Ovary (tissue), 9 donors: ENCODE results near the gene SLC45A3. TPM values are rescaled to one million over a fixed set of nuclear protein-coding genes. Genes with fewer than 3 reads are reported as not detected.

ENCODE experiments used
- DNase-seq, 5 donors: peaks; one replicate each; pipeline ENCODE4 v3.0.0-alpha.2; 2019 to 2020
- H3K27ac ChIP-seq, 2 donors: fragments of 200-600 bp; one replicate each; pipeline versions ENCODE4 v1.5.1 to v1.8.0; 2019 to 2022
- H3K27me3 ChIP-seq: fragments of 200-600 bp; one replicate; pipeline ENCODE4 v1.8.0; 2022
- H3K36me3 ChIP-seq: fragments of 200-600 bp; sonication (generic); one replicate; pipeline ENCODE4 v1.5.1; 2019
- H3K4me1 ChIP-seq: one replicate; pipeline ENCODE4 v1.8.1; 2013; ENCODE audit warnings: mild to moderate bottlenecking, moderate library complexity; ENCODE audit not compliant: insufficient read depth
- H3K4me3 ChIP-seq: fragments of 200-600 bp; sonication (generic); one replicate; pipeline ENCODE4 v1.5.1; 2017
- H3K9me3 ChIP-seq, 2 donors: fragments of 200-600 bp in 1 of 2; sonication (generic) in 1 of 2; one replicate each; pipeline versions ENCODE4 v1.5.1 to v1.8.1; 2013 to 2019; ENCODE audit warnings: mild to moderate bottlenecking in 1 of 2, moderate library complexity in 1 of 2
- CTCF ChIP-seq, 3 donors: fragments of 450-650 bp in 2 of 3; fragments of 200-600 bp in 1 of 3; IDR thresholded peaks; one replicate each; pipeline versions ENCODE4 v1.5.1 to v1.8.0; 2016 to 2022; ENCODE audit warnings: antibody characterized with exemption in 3 of 3, mild to moderate bottlenecking in 1 of 3
- EP300 ChIP-seq: sonication (generic); formaldehyde crosslinking; IDR thresholded peaks from one replicate; pipeline ENCODE4 v1.6.1; 2017; ENCODE audit warnings: antibody characterized with exemption
- POLR2A ChIP-seq: fragments of 450-650 bp; IDR thresholded peaks from one replicate; pipeline ENCODE4 v1.6.1; 2017; ENCODE audit warnings: antibody characterized with exemption, mild to moderate bottlenecking, moderate library complexity
- WGBS, 3 donors: extraction: QIAGEN DNeasy Blood & Tissue Kit in 1 of 3; methylation state at CpG; one replicate each; pipeline versions ENCODE4 v1.1.5 to v1.1.7; 2013 to 2017; 5-methylcytosine and 5-hydroxymethylcytosine counted together
- intact Hi-C, 4 donors: fragments of 100-400 bp; cut with DNase I; formaldehyde crosslinking; loops; one replicate each; pipeline versions ENCODE4 v1.11.0 to v1.15.1; 2022 to 2023
- polyA plus RNA-seq, 2 donors: library from polyadenylated mRNA; stranded (reverse); fragments of 200-250 nt in 1 of 2; fragments of 350-450 nt in 1 of 2; fragmentation: Illumina TruSeq in 1 of 2; extraction: RNeasy Lipid Tissue Mini Kit (QIAGEN cat#74804) in 1 of 2; gene quantifications; one replicate each; pipeline ENCODE4 v1.2.3, GENCODE V29; 2013 to 2014
- small RNA-seq: library from RNA; depleted of rRNA; stranded (forward); fragments of <200 nt; gene quantifications from one replicate; pipeline ENCODE3, GENCODE V24; 2016
- total RNA-seq, 7 donors: library from RNA; depleted of rRNA in 2 of 7; stranded (reverse); fragments of >200 nt in 2 of 7; fragmentation: NEBNext Ultra II Directional in 3 of 7; extraction: Animal tissue kit (Norgen Biotek cat#: 25700) in 3 of 7; gene quantifications; one replicate each; pipeline versions ENCODE4 v1.1.0 to v1.2.4, GENCODE V29; 2016 to 2023
- donor health status: DM: no; HTN: no; CAD: no; lungs with moderate emphysema.
- donor health status: DM: no; HTN: no; CAD: no.
- donor health status: Bipolar disorder and iron deficiency.
- donor health status: DM: yes; HTN: yes; CAD: no.
- donor health status: DM: no; HTN: no; CAD: no.
- donor health status: DM: yes; HTN: yes; CAD: no.

SLC45A3 gene
- total and polyA plus RNA-seq, 9 donors, result 1.5 to 9.5 (median 5.1) TPM

GRCh38 chr1:205612104-205612503 is 68.2 kb downstream of the SLC45A3 start:
- Histone ChIP-seq H3K9me3 (no peaks in the 10 kb centered on the region), H3K27me3 (no peaks in the 10 kb centered on the region), H3K4me3 (no peak overlapping the region), H3K4me1 (no peaks in the 10 kb centered on the region), H3K27ac (no peak overlapping the region), H3K36me3 (no peaks in the 10 kb centered on the region)
- intact Hi-C loops, result no loop called here
- DNase-seq, result no peak
- 92 to 95% (median 94%) methylated on average over 3 of the region's 3 CpGs for WGBS, 3 donors
- TF ChIP-seq CTCF (IDR thresholded peaks at IDR 0.05) (no peak), POLR2A (no peak), EP300 (no peak)

- H3K27ac ChIP-seq, result no peak overlapping the region
- intact Hi-C loops, result no loop called here
- H3K27me3 ChIP-seq, result no peaks in the 10 kb centered on the region
- DNase-seq, result no peak
- no peaks in the 10 kb centered on the region for H3K36me3 ChIP-seq
- WGBS, 3 donors, result 73 to 88% (median 85%) methylated on average over 3 of the region's 3 CpGs
- TF ChIP-seq POLR2A (no peak), EP300 (no peak), CTCF (IDR thresholded peaks at IDR 0.05) (no peak)
- no peaks in the 10 kb centered on the region for H3K9me3 ChIP-seq
- H3K4me1 ChIP-seq, result no peaks in the 10 kb centered on the region
- no peak overlapping the region for H3K4me3 ChIP-seq
Observed at GRCh38 chr1:205610901-205611466, 69.3 kb downstream of the SLC45A3 start.

DNA sequence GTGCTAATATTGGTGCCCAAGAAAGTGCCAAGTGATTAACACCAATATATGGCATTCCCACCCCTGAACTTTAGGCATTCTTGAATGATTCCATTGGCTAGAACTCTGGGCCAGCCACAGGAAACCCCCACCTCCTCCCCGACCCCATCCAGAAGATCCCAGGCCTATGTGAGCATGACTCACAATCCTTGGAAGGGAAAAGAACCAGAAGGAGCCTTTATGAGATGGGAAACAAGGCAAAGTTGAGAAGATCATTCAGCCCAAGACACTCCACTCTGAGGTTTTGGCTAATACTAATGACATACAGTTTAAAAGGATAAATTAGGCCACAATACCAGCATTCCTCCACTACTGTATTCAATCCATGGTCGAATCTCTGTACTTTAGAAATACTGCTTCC is 70.3 kb downstream of the SLC45A3 start:
- no peak for DNase-seq
- Histone ChIP-seq H3K27me3 (no peaks in the 10 kb centered on the region), H3K36me3 (no peaks in the 10 kb centered on the region), H3K27ac (no peak overlapping the region), H3K9me3 (no peaks in the 10 kb centered on the region), H3K4me3 (no peak overlapping the region), H3K4me1 (peaks cover 3% of the 10 kb centered on the region)
- intact Hi-C loops, result no loop called here
- TF ChIP-seq CTCF (IDR thresholded peaks at IDR 0.05) (no peak), POLR2A (no peak), EP300 (no peak)
- WGBS, 3 donors, result 45 to 46% (median 45%) methylated on average over 2 of the region's 2 CpGs

Small RNA genes lying within 50 kb of the gene (small RNA-seq; reads per million reads assigned to genes)
- gene RF00017, result not detected

Other genes starting within 250 kb of the SLC45A3 start
- gene BLACAT1, start 224.5 kb downstream of the SLC45A3 start, total RNA-seq, result 1 to 10 TPM in 3 of 7 donors, under 1 TPM in 4; 0.08 to 2.1 (median 0.60) TPM
- under 1 TPM; 0.15 to 0.30 TPM for gene BLACAT1, start 224.5 kb downstream of the SLC45A3 start, polyA plus RNA-seq
- gene CDK18, start 175.8 kb downstream of the SLC45A3 start, total RNA-seq, result 10 to 100 TPM; 11.0 to 31.5 (median 19.6) TPM
- 10 to 100 TPM in 1 of 2 donors, 1 to 10 TPM in 1; 6.3 to 13.3 TPM for gene CDK18, start 175.8 kb downstream of the SLC45A3 start, polyA plus RNA-seq
- gene ELK4, start 48.5 kb downstream of the SLC45A3 start, total RNA-seq, result 10 to 100 TPM; 16.3 to 69.5 (median 55.1) TPM
- gene ELK4, start 48.5 kb downstream of the SLC45A3 start, polyA plus RNA-seq, result 10 to 100 TPM in 1 of 2 donors, 1 to 10 TPM in 1; 5.8 to 14.0 TPM
- gene NUCKS1, start 69.7 kb upstream of the SLC45A3 start, total RNA-seq, result 100 to 1,000 TPM; 104 to 335 (median 244) TPM
- gene NUCKS1, start 69.7 kb upstream of the SLC45A3 start, polyA plus RNA-seq, result 100 to 1,000 TPM in 1 of 2 donors, 10 to 100 TPM in 1; 79.4 to 150 TPM
- gene RAB29, start 95.0 kb upstream of the SLC45A3 start, total RNA-seq, result 10 to 100 TPM in 4 of 7 donors, 1 to 10 TPM in 3; 7.2 to 16.1 (median 10.1) TPM
- gene RAB29, start 95.0 kb upstream of the SLC45A3 start, polyA plus RNA-seq, result 10 to 100 TPM in 1 of 2 donors, 1 to 10 TPM in 1; 8.3 to 16.4 TPM
- gene SLC41A1, start 132.7 kb upstream of the SLC45A3 start, total RNA-seq, result 10 to 100 TPM; 12.5 to 45.0 (median 33.5) TPM
- gene SLC41A1, start 132.7 kb upstream of the SLC45A3 start, polyA plus RNA-seq, result 10 to 100 TPM; 17.8 to 75.9 TPM
- gene PM20D1, start 169.6 kb upstream of the SLC45A3 start, total RNA-seq, result 1 to 10 TPM in 2 of 7 donors, under 1 TPM in 4, not detected in 1; 0.43 to 1.4 (median 0.74) TPM
- 1 to 10 TPM in 1 of 2 donors, under 1 TPM in 1; 0.05 to 1.8 TPM for gene PM20D1, start 169.6 kb upstream of the SLC45A3 start, polyA plus RNA-seq